Prostate gland (tissue), 2 donors: ENCODE measurements around the gene LYVE1. TPM values are rescaled to one million over a fixed set of nuclear protein-coding genes. Genes with fewer than 3 reads are reported as not detected.
A peak's percentile ranks its signal among the peaks of the same experiment; 100 is the strongest.

Experiments used
- DNase-seq: peaks from one replicate; pipeline ENCODE4 v3.0.0-alpha.2; 2019; ENCODE audit warnings: low spot score
- H3K27ac ChIP-seq, 2 donors: fragments of 200-600 bp; sonication (generic); 2 replicates each; pipeline ENCODE4 v1.5.1; 2017 to 2019
- H3K27me3 ChIP-seq: fragments of 200-600 bp; sonication (generic); replicated peaks from 2 replicates; pipeline ENCODE4 v1.5.1; 2019; ENCODE audit not compliant: insufficient read depth
- H3K36me3 ChIP-seq, 2 donors: fragments of 200-600 bp; sonication (generic); 1 replicate in 1 of 2; 2 replicates in 1 of 2; pipeline versions ENCODE4 v1.5.1 to v1.8.1; 2017 to 2019
- H3K4me1 ChIP-seq: fragments of 200-600 bp; sonication (generic); replicated peaks from 2 replicates; pipeline ENCODE4 v1.5.1; 2019
- H3K4me3 ChIP-seq, 2 donors: fragments of 200-600 bp; sonication (generic); 2 replicates each; pipeline ENCODE4 v1.5.1; 2017 to 2019
- H3K9me3 ChIP-seq: fragments of 200-600 bp; sonication (generic); 2 replicates; pipeline ENCODE4 v1.5.1; 2017
- POLR2A ChIP-seq: fragments of 450-650 bp; IDR thresholded peaks from one replicate; pipeline ENCODE4 v1.6.1; 2016; ENCODE audit warnings: antibody characterized with exemption, mild to moderate bottlenecking
- POLR2AphosphoS5 ChIP-seq: sonication (generic); formaldehyde crosslinking; IDR thresholded peaks from one replicate; pipeline ENCODE4 v1.6.1; 2017; ENCODE audit warnings: antibody characterized with exemption
- WGBS: methylation state at CpG from one replicate; pipeline ENCODE4 v1.1.5; 2018; 5-methylcytosine and 5-hydroxymethylcytosine counted together
- intact Hi-C: fragments of 100-400 bp; cut with DNase I; formaldehyde crosslinking; loops from one replicate; pipeline ENCODE4 v1.14.2; 2022
- total RNA-seq, 2 donors: library from RNA; depleted of rRNA; stranded (reverse); fragments of >200 nt; gene quantifications; one replicate each; pipeline ENCODE4 v1.1.0, GENCODE V29; 2016
- TF ChIP-seq, protein P1 (sequence below), 4 experiments: fragments of 200-600 bp in 2 of 4; fragments of 450-650 bp in 2 of 4; sonication (generic) in 2 of 4; IDR thresholded peaks; 1 replicate in 3 of 4; 2 replicates in 1 of 4; pipeline ENCODE4 v1.5.1; 2016 to 2019; ENCODE audit warnings: antibody characterized with exemption in 4 of 4, mild to moderate bottlenecking in 2 of 4, moderate library complexity in 2 of 4

LYVE1 gene
- total RNA-seq, 2 donors from 2014 or later, result 2.5 to 9.8 TPM

DNA sequence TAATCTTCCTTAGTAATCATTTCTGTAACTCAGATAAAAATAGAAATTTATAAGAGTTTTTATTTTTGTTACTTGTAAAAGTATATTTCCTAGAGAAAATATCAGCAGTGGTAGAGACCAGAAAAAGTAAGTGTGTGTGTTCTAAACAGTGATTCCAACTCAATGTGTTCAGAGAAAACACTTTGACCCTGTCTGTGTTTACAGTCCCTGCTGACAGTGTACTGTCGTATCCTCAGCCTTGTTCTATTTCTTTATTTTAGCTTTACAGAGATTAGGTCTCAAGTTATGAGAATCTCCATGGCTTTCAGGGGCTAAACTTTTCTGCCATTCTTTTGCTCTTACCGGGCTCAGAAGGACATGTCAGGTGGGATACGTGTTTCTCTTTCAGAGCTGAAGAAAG lies 10.2 kb downstream of the LYVE1 start:
- TF ChIP-seq, protein P1, sequence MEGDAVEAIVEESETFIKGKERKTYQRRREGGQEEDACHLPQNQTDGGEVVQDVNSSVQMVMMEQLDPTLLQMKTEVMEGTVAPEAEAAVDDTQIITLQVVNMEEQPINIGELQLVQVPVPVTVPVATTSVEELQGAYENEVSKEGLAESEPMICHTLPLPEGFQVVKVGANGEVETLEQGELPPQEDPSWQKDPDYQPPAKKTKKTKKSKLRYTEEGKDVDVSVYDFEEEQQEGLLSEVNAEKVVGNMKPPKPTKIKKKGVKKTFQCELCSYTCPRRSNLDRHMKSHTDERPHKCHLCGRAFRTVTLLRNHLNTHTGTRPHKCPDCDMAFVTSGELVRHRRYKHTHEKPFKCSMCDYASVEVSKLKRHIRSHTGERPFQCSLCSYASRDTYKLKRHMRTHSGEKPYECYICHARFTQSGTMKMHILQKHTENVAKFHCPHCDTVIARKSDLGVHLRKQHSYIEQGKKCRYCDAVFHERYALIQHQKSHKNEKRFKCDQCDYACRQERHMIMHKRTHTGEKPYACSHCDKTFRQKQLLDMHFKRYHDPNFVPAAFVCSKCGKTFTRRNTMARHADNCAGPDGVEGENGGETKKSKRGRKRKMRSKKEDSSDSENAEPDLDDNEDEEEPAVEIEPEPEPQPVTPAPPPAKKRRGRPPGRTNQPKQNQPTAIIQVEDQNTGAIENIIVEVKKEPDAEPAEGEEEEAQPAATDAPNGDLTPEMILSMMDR (IDR thresholded peaks at IDR 0.05), result no peak
- TF ChIP-seq POLR2AphosphoS5 (peak; percentile 23), POLR2A (no peak)
- WGBS, result 49% methylated on average over 3 of the region's 3 CpGs
- H3K4me1 ChIP-seq, result no peaks in the 10 kb centered on the region
- intact Hi-C loops, result no loop called here
- no peaks in the 10 kb centered on the region for H3K27me3 ChIP-seq
- no peaks in the 10 kb centered on the region for H3K9me3 ChIP-seq
- H3K4me3 ChIP-seq, result no peak overlapping the region
- no peak for DNase-seq
- no peaks in the 10 kb centered on the region for H3K36me3 ChIP-seq
- H3K27ac ChIP-seq, result peak overlapping the region in 1 of 2 donors; percentile 13

DNA sequence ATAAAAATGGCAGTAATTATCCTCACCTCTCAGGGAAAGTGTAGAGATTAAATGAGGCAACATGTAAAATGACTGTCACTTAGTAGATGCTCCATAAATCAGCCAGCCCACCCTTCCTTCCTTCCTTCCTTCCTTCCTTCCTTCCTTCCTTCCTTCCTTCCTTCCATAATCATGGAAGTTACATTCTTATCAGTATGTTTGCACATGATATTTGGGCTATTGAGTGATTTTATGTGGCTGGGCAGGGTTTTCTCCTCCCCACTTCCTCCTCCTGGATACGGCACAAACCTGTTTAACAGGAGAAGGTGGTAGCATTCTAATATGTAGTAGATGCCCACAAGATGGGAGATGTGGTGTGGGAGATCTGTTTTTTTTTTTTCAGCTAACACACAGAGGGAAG lies 11.9 kb downstream of the LYVE1 start:
- H3K9me3 ChIP-seq, result no peaks in the 10 kb centered on the region
- no peaks in the 10 kb centered on the region for H3K36me3 ChIP-seq
- no peak for DNase-seq
- TF ChIP-seq POLR2A (no peak), POLR2AphosphoS5 (no peak)
- TF ChIP-seq, protein P1 (IDR thresholded peaks at IDR 0.05), result no peak
- H3K27ac ChIP-seq, result no peak overlapping the region
- intact Hi-C loops, result no loop called here
- H3K4me3 ChIP-seq, result no peak overlapping the region
- H3K4me1 ChIP-seq, result no peaks in the 10 kb centered on the region
- WGBS, result 33% methylated on average over 1 of the region's 1 CpG
- no peaks in the 10 kb centered on the region for H3K27me3 ChIP-seq

DNA sequence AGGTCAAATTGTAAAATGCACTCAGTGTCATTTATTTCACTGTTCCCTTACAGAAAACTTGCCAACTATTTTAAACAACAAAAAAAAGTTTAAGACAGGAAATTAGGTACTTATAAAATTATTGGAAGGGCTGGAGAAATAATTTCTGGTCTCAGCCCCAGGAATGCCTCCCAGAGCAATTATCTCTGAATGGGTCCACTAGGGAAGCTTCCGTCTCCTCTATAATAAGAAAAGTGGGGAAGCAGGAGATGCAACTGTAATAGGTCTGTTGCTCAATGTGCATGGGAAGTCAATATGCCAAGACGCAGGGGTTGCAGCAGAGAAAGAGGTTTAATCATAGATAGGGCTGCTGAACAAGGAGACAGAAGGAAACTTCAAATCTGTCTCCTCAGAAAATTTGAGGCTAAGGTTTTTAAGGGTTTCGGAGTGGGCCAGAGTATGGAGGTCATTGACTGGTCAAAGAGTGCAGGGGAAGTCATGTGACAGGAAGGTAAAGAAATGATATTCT lies 16.6 kb downstream of the LYVE1 start:
- no peaks in the 10 kb centered on the region for H3K9me3 ChIP-seq

DNA sequence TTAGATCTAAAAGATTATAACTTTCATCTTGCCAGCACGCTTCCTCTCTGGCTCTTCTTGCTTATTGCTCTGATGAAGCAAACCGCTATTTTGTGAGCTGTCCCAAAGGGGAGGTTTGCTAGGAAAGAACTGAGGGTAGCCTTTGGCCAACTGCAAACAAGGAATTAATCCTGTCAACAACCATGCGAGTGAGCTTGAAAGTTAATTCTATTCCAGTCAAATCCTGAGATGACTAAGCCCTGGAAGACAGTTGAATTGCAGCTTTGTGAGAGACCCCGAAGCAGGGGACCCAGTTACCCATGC lies 17.2 kb downstream of the LYVE1 start:
- Histone ChIP-seq H3K4me1 (no peaks in the 10 kb centered on the region), H3K4me3 (no peak overlapping the region), H3K27me3 (no peaks in the 10 kb centered on the region), H3K36me3 (no peaks in the 10 kb centered on the region), H3K9me3 (no peaks in the 10 kb centered on the region), H3K27ac (no peak overlapping the region)
- no peak for TF ChIP-seq POLR2AphosphoS5
- TF ChIP-seq, protein P1 (IDR thresholded peaks at IDR 0.05), result no peak
- TF ChIP-seq POLR2A, result no peak
- intact Hi-C loops, result no loop called here
- WGBS, result 67% methylated on average over 4 of the region's 4 CpGs
- DNase-seq, result no peak

More for the DNA sequence above, 16.6 kb downstream of the LYVE1 start:
- H3K36me3 ChIP-seq, result no peaks in the 10 kb centered on the region
- H3K4me1 ChIP-seq, result no peaks in the 10 kb centered on the region
- H3K4me3 ChIP-seq, result no peak overlapping the region
- TF ChIP-seq, protein P1 (IDR thresholded peaks at IDR 0.05), result no peak
- intact Hi-C loops, result no loop called here
- no peak overlapping the region for H3K27ac ChIP-seq
- no peaks in the 10 kb centered on the region for H3K27me3 ChIP-seq
- DNase-seq, result no peak
- WGBS, result 94% methylated on average over 3 of the region's 3 CpGs

DNA sequence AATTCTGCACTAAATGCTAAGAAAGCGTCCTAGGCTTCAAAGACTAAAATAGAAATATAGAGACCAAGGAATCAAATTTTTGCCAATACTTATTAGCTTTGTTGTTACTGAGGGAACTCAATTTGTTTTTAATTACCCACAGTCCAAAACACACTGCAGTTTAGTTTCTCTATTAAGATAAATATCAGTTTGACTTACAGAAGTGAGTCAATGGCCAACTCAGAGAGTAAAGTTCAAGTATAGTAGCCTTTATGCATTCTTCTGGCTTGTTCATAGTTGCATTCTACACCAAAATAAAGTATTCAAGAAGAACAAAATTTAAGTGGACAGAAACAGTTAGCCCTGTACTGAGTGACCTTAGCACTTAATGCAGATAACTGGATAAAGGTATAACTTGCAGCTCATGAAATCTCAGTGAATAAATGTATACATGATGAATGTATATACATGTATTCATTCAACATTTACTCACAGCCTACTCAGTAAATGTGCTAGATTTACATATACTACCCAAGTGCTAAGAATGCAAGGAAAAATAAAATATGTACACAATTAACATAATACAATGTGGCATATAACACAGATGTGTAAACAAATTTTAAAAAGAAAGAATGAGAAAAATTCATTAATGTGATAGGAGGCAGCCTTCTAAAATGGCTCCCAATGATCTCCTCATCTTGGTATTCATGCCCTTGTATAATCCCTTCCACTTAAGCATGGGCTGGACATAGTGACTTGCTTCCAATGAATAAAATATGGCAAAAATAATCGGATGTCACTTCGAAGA lies 17.8 kb downstream of the LYVE1 start:
- Histone ChIP-seq H3K27me3 (no peaks in the 10 kb centered on the region), H3K4me3 (no peak overlapping the region), H3K36me3 (no peaks in the 10 kb centered on the region), H3K9me3 (no peaks in the 10 kb centered on the region), H3K4me1 (no peaks in the 10 kb centered on the region), H3K27ac (no peak overlapping the region)
- TF ChIP-seq POLR2AphosphoS5, result no peak
- TF ChIP-seq, protein P1 (IDR thresholded peaks at IDR 0.05), result no peak
- no peak for DNase-seq
- WGBS, result 74% methylated on average over 3 of the region's 3 CpGs
- intact Hi-C loops, result no loop called here
